Astrocyte (in vitro differentiated cells and primary cell): ENCODE data around the gene ERG.

Experiments used
- EZH2 ChIP-seq: IDR thresholded peaks from 2 replicates; pipeline ENCODE4 v1.6.1; 2012; ENCODE audit warnings: mild to moderate bottlenecking, low read length, inconsistent platforms; ENCODE audit not compliant: insufficient read depth
- TF ChIP-seq, protein P1 (sequence below): IDR thresholded peaks from 2 replicates; pipeline ENCODE4 v1.5.1; 2011; ENCODE audit warnings: low read depth, mild to moderate bottlenecking, inconsistent platforms, low read length, moderate library complexity; ENCODE audit not compliant: insufficient read depth

DNA sequence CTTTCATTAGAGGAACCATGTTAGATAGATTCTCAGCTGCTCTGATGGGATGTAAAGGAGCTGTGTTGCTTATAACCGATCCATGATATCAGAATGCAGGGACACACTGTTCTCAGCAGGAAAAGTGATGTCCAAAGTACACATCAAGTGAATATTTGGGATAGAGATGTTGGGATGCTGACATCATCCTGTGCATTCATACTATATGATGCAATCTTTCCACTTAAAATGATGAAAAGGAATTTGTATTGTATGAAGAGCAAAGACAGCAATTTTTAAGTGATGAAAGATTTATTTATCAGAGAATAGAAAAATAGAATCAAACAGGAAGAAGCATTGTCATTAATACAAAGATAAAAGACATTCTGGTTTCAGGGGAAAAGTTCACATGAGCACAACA is 110.1 kb downstream of the ERG start:
- no peak for TF ChIP-seq EZH2
- TF ChIP-seq, protein P1, sequence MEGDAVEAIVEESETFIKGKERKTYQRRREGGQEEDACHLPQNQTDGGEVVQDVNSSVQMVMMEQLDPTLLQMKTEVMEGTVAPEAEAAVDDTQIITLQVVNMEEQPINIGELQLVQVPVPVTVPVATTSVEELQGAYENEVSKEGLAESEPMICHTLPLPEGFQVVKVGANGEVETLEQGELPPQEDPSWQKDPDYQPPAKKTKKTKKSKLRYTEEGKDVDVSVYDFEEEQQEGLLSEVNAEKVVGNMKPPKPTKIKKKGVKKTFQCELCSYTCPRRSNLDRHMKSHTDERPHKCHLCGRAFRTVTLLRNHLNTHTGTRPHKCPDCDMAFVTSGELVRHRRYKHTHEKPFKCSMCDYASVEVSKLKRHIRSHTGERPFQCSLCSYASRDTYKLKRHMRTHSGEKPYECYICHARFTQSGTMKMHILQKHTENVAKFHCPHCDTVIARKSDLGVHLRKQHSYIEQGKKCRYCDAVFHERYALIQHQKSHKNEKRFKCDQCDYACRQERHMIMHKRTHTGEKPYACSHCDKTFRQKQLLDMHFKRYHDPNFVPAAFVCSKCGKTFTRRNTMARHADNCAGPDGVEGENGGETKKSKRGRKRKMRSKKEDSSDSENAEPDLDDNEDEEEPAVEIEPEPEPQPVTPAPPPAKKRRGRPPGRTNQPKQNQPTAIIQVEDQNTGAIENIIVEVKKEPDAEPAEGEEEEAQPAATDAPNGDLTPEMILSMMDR = no peak
